GM12878 (cell line): ENCODE results near the gene MGMT. TPM values are rescaled to one million over a fixed set of nuclear protein-coding genes. Genes with fewer than 3 reads are reported as not detected.

ENCODE experiments used
- ATAC-seq: fragments of 200-7000 bp; cut with Tn5 transposase; 3 replicates; pipeline ENCODE4 v1.9.1; 2020; ENCODE audit warnings: mild to moderate bottlenecking, moderate library complexity
- BruUV-seq: library from RNA; stranded (reverse); fragments of 400-500 nt; replicated peaks from 2 replicates; lab custom pipeline; 2021; lab: Mats Ljungman, UMichigan
- CTCF ChIA-PET: fragments of 300-600 bp; sonication (Branson Sonifier 250); formaldehyde crosslinking; extraction: SDS; loops from one replicate; lab custom pipeline; 2021; ENCODE audit warnings: inconsistent platforms; lab: Yijun Ruan, JAX
- POLR2A ChIA-PET: fragments of 350-600 bp; formaldehyde crosslinking; extraction: SDS; loops from one replicate; lab custom pipeline; 2021; ENCODE audit warnings: inconsistent platforms; lab: Charles Lee
- RAD21 ChIA-PET: fragments of 300-600 bp; sonication (Branson Sonifier 250); formaldehyde crosslinking; loops from one replicate; lab custom pipeline; 2023; ENCODE audit warnings: antibody characterized with exemption; ENCODE audit not compliant: unreplicated experiment; lab: Charles Lee
- SMC1A ChIA-PET: fragments of 300-600 bp; sonication (Branson Sonifier 250); formaldehyde crosslinking; loops from one replicate; lab custom pipeline; 2023; ENCODE audit not compliant: unreplicated experiment, uncharacterized antibody; lab: Charles Lee
- DNase-seq: peaks from one replicate; pipeline ENCODE4 v3.0.0-alpha.2; 2011; ENCODE audit warnings: low read depth, low spot score
- FAIRE-seq: peaks from 3 replicates; lab custom pipeline; 2011; peaks lifted over from hg19 to GRCh38; lab: Jason Lieb, UNC
- H2AFZ ChIP-seq: 2 replicates; pipeline ENCODE4 v1.6.0; 2011; ENCODE audit warnings: low read depth, low read length, control low read depth; ENCODE audit not compliant: control insufficient read depth
- H3K27ac ChIP-seq: 2 replicates; pipeline ENCODE4 v1.5.1; 2011; ENCODE audit warnings: control low read depth; ENCODE audit not compliant: control insufficient read depth, insufficient read depth
- H3K27me3 ChIP-seq, 2 experiments: replicated peaks in 1 of 2; 2 replicates each; pipeline versions ENCODE4 v1.6.0 to v1.6.1; 2011; ENCODE audit warnings: low read length in 1 of 2; ENCODE audit not compliant: control insufficient read depth in 2 of 2, insufficient read depth in 2 of 2
- H3K36me3 ChIP-seq, 2 experiments: 2 replicates each; pipeline ENCODE4 v1.5.1; 2011; ENCODE audit warnings: low read length in 1 of 2; ENCODE audit not compliant: control insufficient read depth in 2 of 2, insufficient read depth in 2 of 2
- H3K4me1 ChIP-seq: 2 replicates; pipeline ENCODE4 v1.6.1; 2011; ENCODE audit warnings: mild to moderate bottlenecking, low read length, moderate library complexity, mixed read lengths; ENCODE audit not compliant: control insufficient read depth, insufficient read depth
- H3K4me2 ChIP-seq: 2 replicates; pipeline ENCODE4 v1.6.0; 2011; ENCODE audit warnings: control low read depth; ENCODE audit not compliant: control insufficient read depth, insufficient read depth
- H3K4me3 ChIP-seq: fragments of 200-600 bp; sonication (generic); 2 replicates; pipeline ENCODE4 v1.5.1; 2016
- H3K79me2 ChIP-seq: 2 replicates; pipeline ENCODE4 v1.6.0; 2011; ENCODE audit warnings: low read length; ENCODE audit not compliant: control insufficient read depth, insufficient read depth
- H3K9ac ChIP-seq: 2 replicates; pipeline ENCODE4 v1.8.0; 2011; ENCODE audit warnings: low read length, control low read depth, mixed read lengths; ENCODE audit not compliant: control insufficient read depth, insufficient read depth
- H3K9me3 ChIP-seq: replicated peaks from 3 replicates; pipeline ENCODE4 v1.5.1; 2011; ENCODE audit warnings: mild to moderate bottlenecking, low read length; ENCODE audit not compliant: control insufficient read depth, insufficient read depth
- H4K20me1 ChIP-seq: 2 replicates; pipeline ENCODE4 v1.6.0; 2011; ENCODE audit not compliant: control insufficient read depth, insufficient read depth
- CBX5 ChIP-seq: sonication (generic); IDR thresholded peaks from 2 replicates; pipeline ENCODE4 v1.6.1; 2016; ENCODE audit warnings: low read depth, moderate library complexity, mild to moderate bottlenecking, inconsistent platforms
- EZH2 ChIP-seq: IDR thresholded peaks from 2 replicates; pipeline ENCODE4 v1.6.1; 2012; ENCODE audit warnings: low read depth, mild to moderate bottlenecking, control low read depth, inconsistent platforms, low read length, borderline replicate concordance; ENCODE audit not compliant: control insufficient read depth
- PAX8 ChIP-seq: fragments of 450-650 bp; IDR thresholded peaks from 2 replicates; pipeline ENCODE4 v1.6.1; 2017; ENCODE audit warnings: mild to moderate bottlenecking, moderate library complexity
- SPI1 ChIP-seq: IDR thresholded peaks from 2 replicates; pipeline ENCODE4 v1.6.1; 2011; ENCODE audit warnings: low read depth, mild to moderate bottlenecking, low read length, moderate library complexity, borderline replicate concordance; ENCODE audit not compliant: insufficient read depth
- TCF7 ChIP-seq: IDR thresholded peaks from 2 replicates; pipeline ENCODE4 v1.6.1; 2014; ENCODE audit warnings: antibody characterized with exemption, borderline replicate concordance
- WGBS: methylation state at CpG from one replicate; pipeline ENCODE4 v1.1.6; 2016; ENCODE audit warnings: low lambda C conversion rate; ENCODE audit not compliant: insufficient replicate concordance, insufficient coverage; ENCODE audit errors: missing lambda C conversion rate; 5-methylcytosine and 5-hydroxymethylcytosine counted together
- in situ Hi-C: fragments of 300-500 bp; cut with MboI; formaldehyde crosslinking; loops from 9 replicates; pipeline ENCODE4 v1.14.3; 2018; ENCODE audit warnings: mixed read lengths
- intact Hi-C: fragments of 100-400 bp; cut with micrococcal nuclease; formaldehyde crosslinking; loops from one replicate; pipeline ENCODE4 v1.14.2; 2022; ENCODE audit not compliant: unreplicated experiment
- polyA plus RNA-seq, 11 experiments: library from polyadenylated mRNA; depleted of rRNA in 4 of 11; unstranded in 6 of 11; stranded (reverse) in 5 of 11; fragments of >200 nt; fragmentation: Nextera tagmentation in 4 of 11; fragmentation: Illumina TruSeq in 1 of 11; extraction: Ambion mirVana in 4 of 11; extraction: Trizol in 1 of 11; gene quantifications; 1 replicate in 1 of 11; 2 replicates in 10 of 11; pipeline versions ENCODE4 v1.2.1 to v1.2.3, GENCODE V29; 2011 to 2016; ENCODE audit warnings: inconsistent platforms in 2 of 11, missing spikeins in 2 of 11, low read depth in 1 of 11
- total RNA-seq, 4 experiments: library from RNA; depleted of rRNA in 3 of 4; stranded (reverse); fragments of >200 nt in 3 of 4; fragmentation: Illumina TruSeq in 1 of 4; extraction: Trizol in 1 of 4; gene quantifications; 2 replicates each; pipeline versions ENCODE4 v1.2.1 to v1.2.3, GENCODE V29; 2013 to 2021
- TF ChIP-seq, protein P1 (sequence below): fragments of 450-650 bp; IDR thresholded peaks from 2 replicates; pipeline ENCODE4 v1.6.1; 2017; ENCODE audit warnings: antibody characterized with exemption, mild to moderate bottlenecking, moderate library complexity
- TF ChIP-seq, protein P2 (sequence below): fragments of 450-650 bp; IDR thresholded peaks from 2 replicates; pipeline ENCODE4 v1.6.1; 2017; ENCODE audit warnings: borderline replicate concordance
- TF ChIP-seq, protein P3 (sequence below): IDR thresholded peaks from 2 replicates; pipeline ENCODE4 v1.6.1; 2012; ENCODE audit warnings: low read depth, low read length, improper control_type of control experiment

Gene MGMT
- total and polyA plus RNA-seq, 10 of the 15 experiments (the other 5 are each of a cell fraction or from before 2014, with no cell fraction given) = 0.16 to 24.2 (median 13.3) TPM

DNA sequence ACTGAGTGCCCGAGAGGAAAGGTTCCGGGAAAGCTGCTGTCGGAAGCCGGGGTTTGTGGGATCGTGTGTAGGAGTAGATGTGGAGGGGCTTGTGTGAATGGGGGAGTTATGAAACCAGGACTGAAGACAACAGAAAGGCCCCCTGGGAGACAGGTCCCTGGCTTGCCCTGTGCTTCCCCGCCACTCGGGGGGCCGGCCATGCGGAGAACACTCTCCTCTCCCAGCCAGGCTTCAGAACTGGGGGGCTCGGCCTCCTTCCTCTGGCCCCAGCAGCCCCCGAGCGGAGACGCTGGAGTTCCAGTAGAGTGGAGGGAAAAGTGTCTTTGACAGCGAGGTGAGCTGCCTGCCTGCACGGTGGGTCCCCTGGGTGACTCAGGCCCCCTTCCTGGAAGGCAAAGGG, 185.0 kb downstream of the MGMT start (continued):
- TF ChIP-seq, protein P1, sequence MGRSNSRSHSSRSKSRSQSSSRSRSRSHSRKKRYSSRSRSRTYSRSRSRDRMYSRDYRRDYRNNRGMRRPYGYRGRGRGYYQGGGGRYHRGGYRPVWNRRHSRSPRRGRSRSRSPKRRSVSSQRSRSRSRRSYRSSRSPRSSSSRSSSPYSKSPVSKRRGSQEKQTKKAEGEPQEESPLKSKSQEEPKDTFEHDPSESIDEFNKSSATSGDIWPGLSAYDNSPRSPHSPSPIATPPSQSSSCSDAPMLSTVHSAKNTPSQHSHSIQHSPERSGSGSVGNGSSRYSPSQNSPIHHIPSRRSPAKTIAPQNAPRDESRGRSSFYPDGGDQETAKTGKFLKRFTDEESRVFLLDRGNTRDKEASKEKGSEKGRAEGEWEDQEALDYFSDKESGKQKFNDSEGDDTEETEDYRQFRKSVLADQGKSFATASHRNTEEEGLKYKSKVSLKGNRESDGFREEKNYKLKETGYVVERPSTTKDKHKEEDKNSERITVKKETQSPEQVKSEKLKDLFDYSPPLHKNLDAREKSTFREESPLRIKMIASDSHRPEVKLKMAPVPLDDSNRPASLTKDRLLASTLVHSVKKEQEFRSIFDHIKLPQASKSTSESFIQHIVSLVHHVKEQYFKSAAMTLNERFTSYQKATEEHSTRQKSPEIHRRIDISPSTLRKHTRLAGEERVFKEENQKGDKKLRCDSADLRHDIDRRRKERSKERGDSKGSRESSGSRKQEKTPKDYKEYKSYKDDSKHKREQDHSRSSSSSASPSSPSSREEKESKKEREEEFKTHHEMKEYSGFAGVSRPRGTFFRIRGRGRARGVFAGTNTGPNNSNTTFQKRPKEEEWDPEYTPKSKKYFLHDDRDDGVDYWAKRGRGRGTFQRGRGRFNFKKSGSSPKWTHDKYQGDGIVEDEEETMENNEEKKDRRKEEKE = no peak
- no peak for TF ChIP-seq EZH2
- TF ChIP-seq, protein P2, sequence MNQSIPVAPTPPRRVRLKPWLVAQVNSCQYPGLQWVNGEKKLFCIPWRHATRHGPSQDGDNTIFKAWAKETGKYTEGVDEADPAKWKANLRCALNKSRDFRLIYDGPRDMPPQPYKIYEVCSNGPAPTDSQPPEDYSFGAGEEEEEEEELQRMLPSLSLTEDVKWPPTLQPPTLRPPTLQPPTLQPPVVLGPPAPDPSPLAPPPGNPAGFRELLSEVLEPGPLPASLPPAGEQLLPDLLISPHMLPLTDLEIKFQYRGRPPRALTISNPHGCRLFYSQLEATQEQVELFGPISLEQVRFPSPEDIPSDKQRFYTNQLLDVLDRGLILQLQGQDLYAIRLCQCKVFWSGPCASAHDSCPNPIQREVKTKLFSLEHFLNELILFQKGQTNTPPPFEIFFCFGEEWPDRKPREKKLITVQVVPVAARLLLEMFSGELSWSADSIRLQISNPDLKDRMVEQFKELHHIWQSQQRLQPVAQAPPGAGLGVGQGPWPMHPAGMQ = no peak

DNA sequence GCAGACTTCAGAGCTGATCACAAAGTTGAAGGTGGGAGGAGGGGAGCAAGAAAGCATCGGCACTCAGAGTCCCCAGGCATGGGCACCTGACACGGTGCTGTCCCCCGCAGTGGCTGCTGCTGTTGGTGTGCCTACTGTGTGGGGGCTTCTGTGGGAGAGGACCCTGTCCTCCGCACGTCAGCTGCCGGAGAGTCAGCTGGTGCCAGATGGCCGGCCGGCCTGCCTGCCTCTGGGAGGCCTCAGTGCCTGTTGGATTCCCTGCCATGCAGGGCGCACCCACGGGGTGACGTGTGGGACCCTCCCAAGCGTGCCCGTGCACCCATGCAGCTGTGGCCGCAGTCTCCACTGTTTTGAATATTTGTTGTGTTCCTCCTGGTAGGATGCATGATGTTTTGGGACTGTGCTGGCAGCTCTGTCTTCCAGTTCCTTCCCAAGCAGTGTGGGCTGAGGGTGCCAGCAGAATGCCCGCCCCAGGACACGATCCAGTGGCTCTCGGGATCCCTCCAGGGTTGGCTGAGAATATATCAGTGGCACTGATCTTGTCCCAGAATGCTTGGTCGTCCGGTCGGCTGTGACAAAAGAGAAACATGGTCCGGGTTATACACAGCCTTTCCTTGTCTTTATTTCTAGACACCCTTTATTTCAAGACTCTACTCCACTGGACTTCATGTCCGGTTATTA, 185.6 kb downstream of the MGMT start:
- Histone ChIP-seq H3K79me2 (no peaks in the 10 kb centered on the region), H3K36me3 (no peaks in the 10 kb centered on the region), H3K27me3 (no peaks in the 10 kb centered on the region), H2AFZ (no peak overlapping the region), H3K9me3 (no peaks in the 10 kb centered on the region), H4K20me1 (no peaks in the 10 kb centered on the region), H3K4me2 (no peak overlapping the region), H3K9ac (no peak overlapping the region), H3K4me3 (no peak overlapping the region), H3K4me1 (no peaks in the 10 kb centered on the region), H3K27ac (no peak overlapping the region)
- DNase-seq (no peak), ATAC-seq (no peak), FAIRE-seq (no peak)
- RAD21 ChIA-PET = no interaction called here
- intact Hi-C loops = no loop called here
- TF ChIP-seq TCF7 = no peak
- no peak for TF ChIP-seq SPI1
- TF ChIP-seq PAX8 = no peak
- no peak for TF ChIP-seq CBX5
- TF ChIP-seq, protein P3, sequence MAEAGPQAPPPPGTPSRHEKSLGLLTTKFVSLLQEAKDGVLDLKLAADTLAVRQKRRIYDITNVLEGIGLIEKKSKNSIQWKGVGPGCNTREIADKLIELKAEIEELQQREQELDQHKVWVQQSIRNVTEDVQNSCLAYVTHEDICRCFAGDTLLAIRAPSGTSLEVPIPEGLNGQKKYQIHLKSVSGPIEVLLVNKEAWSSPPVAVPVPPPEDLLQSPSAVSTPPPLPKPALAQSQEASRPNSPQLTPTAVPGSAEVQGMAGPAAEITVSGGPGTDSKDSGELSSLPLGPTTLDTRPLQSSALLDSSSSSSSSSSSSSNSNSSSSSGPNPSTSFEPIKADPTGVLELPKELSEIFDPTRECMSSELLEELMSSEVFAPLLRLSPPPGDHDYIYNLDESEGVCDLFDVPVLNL = no peak
- BruUV-seq = no TSS peak
- in situ Hi-C loops = no loop called here
- CTCF ChIA-PET = no interaction called here
- WGBS = 92% methylated on average over 20 of the region's 22 CpGs
- SMC1A ChIA-PET = no interaction called here
- POLR2A ChIA-PET = no interaction called here
